ENCODE data around the gene POLR2B.
"Not testable (repeated sequence)": the region's sequence is repeated elsewhere in the genome, so short reads cannot be mapped to it uniquely, and the experiment has no call there.

The POLR2B gene

GRCh38 chr4:57053508-57053907 is 74.8 kb downstream of the POLR2B start:
- Histone ChIP-seq H3K4me3 (ENCODE audit: low read depth, low read length) (no peak overlapping the region), H3K27ac (ENCODE audit: low read depth, low read length) (no peak overlapping the region), H3K9ac (ENCODE audit: low read length) (no peak overlapping the region), H3K4me1 (ENCODE audit: control insufficient read depth, insufficient read depth, low read length) (peaks cover 7% of the 10 kb centered on the region; the same call in 1 of the 2 replicates), H3K27me3 (ENCODE audit: control insufficient read depth, insufficient read depth, low read length) (no peaks in the 10 kb centered on the region), H3K36me3 (ENCODE audit: control insufficient read depth, insufficient read depth, low read length) (no peaks in the 10 kb centered on the region), H3K9me3 (ENCODE audit: control insufficient read depth, insufficient read depth, low read depth, low read length) (no peaks in the 10 kb centered on the region)

- Histone ChIP-seq H3K9me3 (ENCODE audit: control insufficient read depth, insufficient read depth, low read depth, low read length) (no peaks in the 10 kb centered on the region), H3K27me3 (ENCODE audit: control insufficient read depth, insufficient read depth, low read length) (no peaks in the 10 kb centered on the region), H3K27ac (ENCODE audit: low read depth, low read length) (no peak overlapping the region), H3K4me3 (ENCODE audit: low read depth, low read length) (no peak overlapping the region), H3K9ac (ENCODE audit: low read length) (no peak overlapping the region), H3K4me1 (ENCODE audit: control insufficient read depth, insufficient read depth, low read length) (peaks cover 7% of the 10 kb centered on the region; the same call in 1 of the 2 replicates), H3K36me3 (ENCODE audit: control insufficient read depth, insufficient read depth, low read length) (no peaks in the 10 kb centered on the region)
Measured at GRCh38 chr4:57055886-57056285, 77.2 kb downstream of the POLR2B start.

GRCh38 chr4:57059890-57060716 is 81.4 kb downstream of the POLR2B start:
- Histone ChIP-seq H3K4me3 (ENCODE audit: low read depth, low read length) (no peak overlapping the region), H3K9me3 (ENCODE audit: control insufficient read depth, insufficient read depth, low read depth, low read length) (no peaks in the 10 kb centered on the region)

GRCh38 chr4:57060717-57061067 is 82.0 kb downstream of the POLR2B start:
- not testable (repeated sequence) for H3K9me3 ChIP-seq (ENCODE audit: control insufficient read depth, insufficient read depth, low read depth, low read length); H3K27me3 ChIP-seq (ENCODE audit: control insufficient read depth, insufficient read depth, low read length); H3K9ac ChIP-seq (ENCODE audit: low read length); H3K27ac ChIP-seq (ENCODE audit: low read depth, low read length); H3K36me3 ChIP-seq (ENCODE audit: control insufficient read depth, insufficient read depth, low read length); H3K4me1 ChIP-seq (ENCODE audit: control insufficient read depth, insufficient read depth, low read length); H3K4me3 ChIP-seq (ENCODE audit: low read depth, low read length)

More at GRCh38 chr4:57059890-57060716, 81.4 kb downstream of the POLR2B start:
- no peak overlapping the region for H3K9ac ChIP-seq (ENCODE audit: low read length)
- H3K4me1 ChIP-seq (ENCODE audit: control insufficient read depth, insufficient read depth, low read length), result peaks cover 7% of the 10 kb centered on the region; the same call in 1 of the 2 replicates
- H3K27ac ChIP-seq (ENCODE audit: low read depth, low read length), result no peak overlapping the region
- no peaks in the 10 kb centered on the region for H3K36me3 ChIP-seq (ENCODE audit: control insufficient read depth, insufficient read depth, low read length)
- no peaks in the 10 kb centered on the region for H3K27me3 ChIP-seq (ENCODE audit: control insufficient read depth, insufficient read depth, low read length)

GRCh38 chr4:57061395-57061794 is 82.7 kb downstream of the POLR2B start:
- Histone ChIP-seq H3K36me3 (ENCODE audit: control insufficient read depth, insufficient read depth, low read length) (no peaks in the 10 kb centered on the region), H3K9ac (ENCODE audit: low read length) (no peak overlapping the region), H3K27ac (ENCODE audit: low read depth, low read length) (no peak overlapping the region), H3K4me1 (ENCODE audit: control insufficient read depth, insufficient read depth, low read length) (peaks cover 2% of the 10 kb centered on the region; the same call in 1 of the 2 replicates), H3K27me3 (ENCODE audit: control insufficient read depth, insufficient read depth, low read length) (no peaks in the 10 kb centered on the region), H3K9me3 (ENCODE audit: control insufficient read depth, insufficient read depth, low read depth, low read length) (no peaks in the 10 kb centered on the region), H3K4me3 (ENCODE audit: low read depth, low read length) (no peak overlapping the region)

- Histone ChIP-seq H3K27ac (ENCODE audit: low read depth, low read length) (no peak overlapping the region), H3K9ac (ENCODE audit: low read length) (no peak overlapping the region), H3K9me3 (ENCODE audit: control insufficient read depth, insufficient read depth, low read depth, low read length) (no peaks in the 10 kb centered on the region), H3K27me3 (ENCODE audit: control insufficient read depth, insufficient read depth, low read length) (no peaks in the 10 kb centered on the region), H3K4me3 (ENCODE audit: low read depth, low read length) (no peak overlapping the region), H3K36me3 (ENCODE audit: control insufficient read depth, insufficient read depth, low read length) (no peaks in the 10 kb centered on the region), H3K4me1 (ENCODE audit: control insufficient read depth, insufficient read depth, low read length) (no peaks in the 10 kb centered on the region)
Measured at GRCh38 chr4:57063518-57063917, 84.8 kb downstream of the POLR2B start.

GRCh38 chr4:57064120-57064519 is 85.4 kb downstream of the POLR2B start:
- no peak overlapping the region for H3K9ac ChIP-seq (ENCODE audit: low read length)
- no peak overlapping the region for H3K4me3 ChIP-seq (ENCODE audit: low read depth, low read length)
- no peak overlapping the region for H3K27ac ChIP-seq (ENCODE audit: low read depth, low read length)
- no peaks in the 10 kb centered on the region for H3K36me3 ChIP-seq (ENCODE audit: control insufficient read depth, insufficient read depth, low read length)
- H3K27me3 ChIP-seq (ENCODE audit: control insufficient read depth, insufficient read depth, low read length), result no peaks in the 10 kb centered on the region
- no peaks in the 10 kb centered on the region for H3K9me3 ChIP-seq (ENCODE audit: control insufficient read depth, insufficient read depth, low read depth, low read length)
- H3K4me1 ChIP-seq (ENCODE audit: control insufficient read depth, insufficient read depth, low read length), result no peaks in the 10 kb centered on the region

- Histone ChIP-seq H3K4me1 (ENCODE audit: control insufficient read depth, insufficient read depth, low read length) (no peaks in the 10 kb centered on the region), H3K27ac (ENCODE audit: low read depth, low read length) (no peak overlapping the region), H3K9me3 (ENCODE audit: control insufficient read depth, insufficient read depth, low read depth, low read length) (no peaks in the 10 kb centered on the region), H3K9ac (ENCODE audit: low read length) (no peak overlapping the region), H3K27me3 (ENCODE audit: control insufficient read depth, insufficient read depth, low read length) (no peaks in the 10 kb centered on the region), H3K4me3 (ENCODE audit: low read depth, low read length) (no peak overlapping the region), H3K36me3 (ENCODE audit: control insufficient read depth, insufficient read depth, low read length) (no peaks in the 10 kb centered on the region)
Measured at GRCh38 chr4:57064811-57065711, 86.4 kb downstream of the POLR2B start.

- Histone ChIP-seq H3K27me3 (ENCODE audit: control insufficient read depth, insufficient read depth, low read length) (no peaks in the 10 kb centered on the region), H3K4me1 (ENCODE audit: control insufficient read depth, insufficient read depth, low read length) (no peaks in the 10 kb centered on the region), H3K36me3 (ENCODE audit: control insufficient read depth, insufficient read depth, low read length) (no peaks in the 10 kb centered on the region), H3K9me3 (ENCODE audit: control insufficient read depth, insufficient read depth, low read depth, low read length) (no peaks in the 10 kb centered on the region), H3K9ac (ENCODE audit: low read length) (no peak overlapping the region), H3K27ac (ENCODE audit: low read depth, low read length) (no peak overlapping the region), H3K4me3 (ENCODE audit: low read depth, low read length) (no peak overlapping the region)
Measured at GRCh38 chr4:57065730-57066482, 87.2 kb downstream of the POLR2B start.

GRCh38 chr4:57068237-57068981 is 89.7 kb downstream of the POLR2B start:
- no peaks in the 10 kb centered on the region for H3K36me3 ChIP-seq (ENCODE audit: control insufficient read depth, insufficient read depth, low read length)
- H3K27ac ChIP-seq (ENCODE audit: low read depth, low read length), result no peak overlapping the region
- H3K4me1 ChIP-seq (ENCODE audit: control insufficient read depth, insufficient read depth, low read length), result no peaks in the 10 kb centered on the region

More at GRCh38 chr4:57068237-57068981, 89.7 kb downstream of the POLR2B start:
- H3K9ac ChIP-seq (ENCODE audit: low read length), result no peak overlapping the region
- H3K27me3 ChIP-seq (ENCODE audit: control insufficient read depth, insufficient read depth, low read length), result no peaks in the 10 kb centered on the region
- H3K9me3 ChIP-seq (ENCODE audit: control insufficient read depth, insufficient read depth, low read depth, low read length), result no peaks in the 10 kb centered on the region
- H3K4me3 ChIP-seq (ENCODE audit: low read depth, low read length), result no peak overlapping the region

Measured in HUES6 (cell line).